T-cell (primary cell): ENCODE results near the gene RAB33A. TPM values are rescaled to one million over a fixed set of nuclear protein-coding genes. Genes with fewer than 3 reads are reported as not detected.
A peak's percentile ranks its signal among the peaks of the same experiment; 100 is the strongest.

ENCODE experiments used
- ATAC-seq, 4 experiments: fragments of 200-7000 bp in 3 of 4; fragments of 150-1000 bp in 1 of 4; cut with Tn5 transposase; replicated peaks in 1 of 4; 1 replicate in 3 of 4; 2 replicates in 1 of 4; pipeline ENCODE4 v1.10.0; 2021; ENCODE audit warnings: moderate library complexity in 3 of 4, mild to moderate bottlenecking in 2 of 4, moderate number of reproducible peaks in 1 of 4
- CTCF ChIA-PET, 2 donors: fragments of 300-600 bp; sonication (Branson Sonifier 250); formaldehyde crosslinking; loops; one replicate each; lab custom pipeline; 2022; ENCODE audit warnings: antibody characterized with exemption in 2 of 2; lab: Charles Lee
- POLR2A ChIA-PET, 2 donors: fragments of 300-600 bp; sonication (Branson Sonifier 250); formaldehyde crosslinking; loops; one replicate each; lab custom pipeline; 2022; ENCODE audit warnings: antibody characterized with exemption in 2 of 2; lab: Charles Lee
- DNase-seq, 35 experiments: peaks; one replicate each; pipeline versions ENCODE4 v3.0.0 to v3.0.0-alpha.2; 2013 to 2023
- H3K27ac ChIP-seq: one replicate; pipeline ENCODE4 v1.5.1; 2013; ENCODE audit warnings: low read length
- H3K27me3 ChIP-seq, 2 experiments: replicated peaks in 1 of 2; 1 replicate in 1 of 2; 2 replicates in 1 of 2; pipeline versions ENCODE4 v1.6.1 to v1.7.0; 2013; ENCODE audit warnings: low read length in 1 of 2, mixed read lengths in 1 of 2; ENCODE audit not compliant: control insufficient read depth in 2 of 2, insufficient read depth in 2 of 2; ENCODE audit errors: extremely low read depth in 1 of 2
- H3K36me3 ChIP-seq, 2 donors: 1 replicate in 1 of 2; 2 replicates in 1 of 2; pipeline versions ENCODE4 v1.6.1 to v1.7.0; 2013; ENCODE audit warnings: low read length in 1 of 2; ENCODE audit not compliant: control insufficient read depth in 2 of 2, insufficient read depth in 1 of 2; ENCODE audit errors: extremely low read depth in 1 of 2
- H3K4me1 ChIP-seq, 2 experiments: 1 replicate in 1 of 2; 2 replicates in 1 of 2; pipeline versions ENCODE4 v1.6.1 to v1.7.0; 2013; ENCODE audit warnings: low read length in 2 of 2, mixed read lengths in 1 of 2; ENCODE audit not compliant: insufficient read depth in 2 of 2, control insufficient read depth in 1 of 2; ENCODE audit errors: extremely low read depth in 1 of 2
- H3K4me3 ChIP-seq, 2 donors: 1 replicate in 1 of 2; 2 replicates in 1 of 2; pipeline versions ENCODE4 v1.5.1 to v1.7.0; 2013; ENCODE audit warnings: mild to moderate bottlenecking in 2 of 2, low read length in 1 of 2, moderate library complexity in 1 of 2; ENCODE audit not compliant: control insufficient read depth in 1 of 2; ENCODE audit errors: extremely low read depth in 1 of 2
- H3K9me3 ChIP-seq: 2 replicates; pipeline ENCODE4 v1.7.0; 2013
- H3K27ac Mint-ChIP-seq, 2 donors: one replicate each; pipeline ENCODE4 v1.8.0; 2020 to 2021; ENCODE audit warnings: mild to moderate bottlenecking in 2 of 2, mixed read lengths in 2 of 2
- H3K27me3 Mint-ChIP-seq, 2 donors: one replicate each; pipeline ENCODE4 v1.8.0; 2021 to 2022; ENCODE audit warnings: mixed read lengths in 2 of 2
- H3K36me3 Mint-ChIP-seq: one replicate; pipeline ENCODE4 v1.8.0; 2021; ENCODE audit warnings: mixed read lengths
- H3K4me1 Mint-ChIP-seq, 3 donors: one replicate each; pipeline ENCODE4 v1.8.0; 2020 to 2022; ENCODE audit warnings: mixed read lengths in 3 of 3, mild to moderate bottlenecking in 1 of 3
- H3K4me3 Mint-ChIP-seq, 3 donors: one replicate each; pipeline ENCODE4 v1.8.0; 2020 to 2022; ENCODE audit warnings: mild to moderate bottlenecking in 3 of 3, mixed read lengths in 3 of 3, moderate library complexity in 3 of 3
- H3K9me3 Mint-ChIP-seq, 3 donors: one replicate each; pipeline ENCODE4 v1.8.0; 2020 to 2022; ENCODE audit warnings: mixed read lengths in 3 of 3
- WGBS: methylation state at CpG from one replicate; pipeline ENCODE4 v1.1.5; 2013; ENCODE audit warnings: missing lambda C conversion rate; ENCODE audit not compliant: insufficient coverage; 5-methylcytosine and 5-hydroxymethylcytosine counted together
- total RNA-seq, 35 experiments: library from RNA in 6 of 35; stranded (reverse) in 6 of 35; fragments of 120-200 nt in 1 of 35; gene quantifications; one replicate each; pipeline versions ENCODE4 v1.2.1 to v1.2.4 and lab custom pipeline; 2013 to 2026

Gene RAB33A
- total RNA-seq, 5 donors from 2014 or later (not counting 1 experiment from before 2014, with no cell fraction given) = 4.4 to 16.6 (median 13.9) TPM

GRCh38 chrX:130174937-130175336 is 3.2 kb downstream of the RAB33A start:
- no peaks in the 10 kb centered on the region for H3K9me3 ChIP-seq
- DNase-seq (no peak), ATAC-seq (no peak)
- H3K4me3 ChIP-seq = no peak overlapping the region
- no peaks in the 10 kb centered on the region for H3K27me3 ChIP-seq
- H3K4me1 ChIP-seq = peaks cover 2 to 51% of the 10 kb centered on the region in 2 experiments
- Mint-ChIP-seq H3K27me3 (peaks cover 0 to 4% of the 10 kb centered on the region in 2 donors), H3K27ac (peak overlapping the region; percentile 39 to 88), H3K4me1 (peaks cover 54 to 64% (median 58%) of the 10 kb centered on the region in 3 donors), H3K9me3 (no peaks in the 10 kb centered on the region), H3K36me3 (peaks cover 16% of the 10 kb centered on the region), H3K4me3 (peak overlapping the region in 1 of 3 donors; percentile 89)
- ChIA-PET CTCF (interaction anchor here (0.6 to 1.4 kb wide), 3 partner anchors 11 to 95 kb away, joined by 3 read pairs; no protein-coding TSS in a partner anchor), POLR2A (interaction anchor here in 1 of 2 donors (0.6 kb wide), 1 partner anchor 16 kb away, joined by 3 read pairs; no protein-coding TSS in a partner anchor)
- peaks cover 0 to 9% of the 10 kb centered on the region in 2 donors for H3K36me3 ChIP-seq
- H3K27ac ChIP-seq = no peak overlapping the region
- no CpG with 5 or more reads among the region's 2 CpGs for WGBS

GRCh38 chrX:130176354-130176776 is 4.6 kb downstream of the RAB33A start:
- ChIA-PET POLR2A (interaction anchor here (0.5 to 0.6 kb wide), 2 partner anchors 18 to 90 kb away, joined by 3 to 8 read pairs; no protein-coding TSS in a partner anchor), CTCF (interaction anchor here (1.3 to 1.4 kb wide), 2 partner anchors 95 to 97 kb away, joined by 3 read pairs; no protein-coding TSS in a partner anchor)
- no peak overlapping the region for H3K27ac ChIP-seq
- Mint-ChIP-seq H3K27ac (peak overlapping the region; percentile 64), H3K4me1 (peaks cover 46 to 59% (median 56%) of the 10 kb centered on the region in 3 donors), H3K36me3 (peaks cover 17% of the 10 kb centered on the region), H3K27me3 (peaks cover 0 to 4% of the 10 kb centered on the region in 2 donors), H3K9me3 (no peaks in the 10 kb centered on the region), H3K4me3 (peak overlapping the region in 2 of 3 donors; percentile 2 to 45)
- DNase-seq (no peak), ATAC-seq (no peak)
- peaks cover 0 to 9% of the 10 kb centered on the region in 2 donors for H3K36me3 ChIP-seq
- H3K4me3 ChIP-seq = no peak overlapping the region
- peaks cover 2 to 42% of the 10 kb centered on the region in 2 experiments for H3K4me1 ChIP-seq
- H3K9me3 ChIP-seq = no peaks in the 10 kb centered on the region
- no peaks in the 10 kb centered on the region for H3K27me3 ChIP-seq

- ChIA-PET POLR2A (no interaction called here), CTCF (interaction anchor here (0.6 to 1.4 kb wide), 2 partner anchors 96 to 107 kb away, joined by 3 to 4 read pairs; no protein-coding TSS in a partner anchor)
- DNase-seq = no peak
- Mint-ChIP-seq H3K4me1 (peaks cover 46 to 59% (median 56%) of the 10 kb centered on the region in 3 donors), H3K36me3 (peaks cover 17% of the 10 kb centered on the region), H3K27me3 (peaks cover 0 to 4% of the 10 kb centered on the region in 2 donors), H3K9me3 (no peaks in the 10 kb centered on the region), H3K27ac (peak overlapping the region in 1 of 2 donors; percentile 53), H3K4me3 (peak overlapping the region in 1 of 3 donors; percentile 11)
- Histone ChIP-seq H3K36me3 (peaks cover 0 to 9% of the 10 kb centered on the region in 2 donors), H3K27ac (no peak overlapping the region), H3K9me3 (no peaks in the 10 kb centered on the region), H3K4me3 (no peak overlapping the region), H3K27me3 (no peaks in the 10 kb centered on the region), H3K4me1 (peaks cover 2 to 41% of the 10 kb centered on the region in 2 experiments)
- no peak for ATAC-seq
- 80% methylated on average over 1 of the region's 4 CpGs for WGBS
Measured at GRCh38 chrX:130176942-130177341, 5.2 kb downstream of the RAB33A start.

GRCh38 chrX:130179170-130179569 is 7.4 kb downstream of the RAB33A start:
- POLR2A ChIA-PET = no interaction called here
- H3K4me1 Mint-ChIP-seq = peaks cover 46 to 51% (median 47%) of the 10 kb centered on the region in 3 donors
- no peak for DNase-seq

GRCh38 chrX:130179579-130180215 is 7.9 kb downstream of the RAB33A start:
- Mint-ChIP-seq H3K27ac (peak overlapping the region; percentile 17 to 63), H3K9me3 (no peaks in the 10 kb centered on the region), H3K36me3 (peaks cover 17% of the 10 kb centered on the region), H3K4me3 (peak overlapping the region in 1 of 3 donors; percentile 2), H3K27me3 (peaks cover 0 to 4% of the 10 kb centered on the region in 2 donors), H3K4me1 (peaks cover 43 to 49% (median 47%) of the 10 kb centered on the region in 3 donors)
- WGBS = 68% methylated on average over 3 of the region's 7 CpGs
- peaks cover 7 to 50% of the 10 kb centered on the region in 2 experiments for H3K4me1 ChIP-seq
- CTCF ChIA-PET = interaction anchor here in 1 of 2 donors (0.5 kb wide), 1 partner anchor 12 kb away, joined by 6 read pairs; no protein-coding TSS in a partner anchor
- H3K27ac ChIP-seq = no peak overlapping the region
- ATAC-seq = peak in 1 of 4 experiments; percentile 91
- no peaks in the 10 kb centered on the region for H3K9me3 ChIP-seq
- peak in 11 of 35 experiments; percentile 6 to 66 (median 25) for DNase-seq
- no peak overlapping the region for H3K4me3 ChIP-seq
- POLR2A ChIA-PET = no interaction called here
- H3K36me3 ChIP-seq = peaks cover 0 to 11% of the 10 kb centered on the region in 2 donors
- H3K27me3 ChIP-seq = no peaks in the 10 kb centered on the region

More at GRCh38 chrX:130179170-130179569, 7.4 kb downstream of the RAB33A start:
- peaks cover 0 to 4% of the 10 kb centered on the region in 2 donors for H3K27me3 Mint-ChIP-seq
- Histone ChIP-seq H3K27me3 (no peaks in the 10 kb centered on the region), H3K4me3 (no peak overlapping the region), H3K27ac (no peak overlapping the region), H3K4me1 (peaks cover 3 to 52% of the 10 kb centered on the region in 2 experiments), H3K36me3 (peaks cover 0 to 9% of the 10 kb centered on the region in 2 donors), H3K9me3 (no peaks in the 10 kb centered on the region)
- whole genome bisulfite sequencing = no CpG with 5 or more reads among the region's 5 CpGs
- peak overlapping the region; percentile 46 to 52 for H3K27ac Mint-ChIP-seq
- H3K4me3 Mint-ChIP-seq = peak overlapping the region in 1 of 3 donors; percentile 16
- CTCF ChIA-PET = interaction anchor here in 1 of 2 donors (0.6 kb wide), 1 partner anchor 87 kb away, joined by 3 read pairs; no protein-coding TSS in a partner anchor
- H3K36me3 Mint-ChIP-seq = peaks cover 17% of the 10 kb centered on the region
- H3K9me3 Mint-ChIP-seq = no peaks in the 10 kb centered on the region
- peak in 1 of 4 experiments; percentile 23 for ATAC-seq

GRCh38 chrX:130184168-130184567 is 12.4 kb downstream of the RAB33A start:
- no peaks in the 10 kb centered on the region for H3K27me3 ChIP-seq
- DNase-seq (no peak), ATAC-seq (no peak)
- H3K9me3 ChIP-seq = no peaks in the 10 kb centered on the region
- H3K27ac ChIP-seq = no peak overlapping the region
- Mint-ChIP-seq H3K27me3 (peaks cover 0 to 7% of the 10 kb centered on the region in 2 donors), H3K4me3 (peak overlapping the region in 1 of 3 donors; percentile 10), H3K36me3 (peaks cover 7% of the 10 kb centered on the region), H3K9me3 (no peaks in the 10 kb centered on the region), H3K4me1 (peaks cover 10 to 31% (median 28%) of the 10 kb centered on the region in 3 donors), H3K27ac (peak overlapping the region; percentile 66 to 80)
- ChIA-PET CTCF (no interaction called here), POLR2A (no interaction called here)
- H3K4me3 ChIP-seq = no peak overlapping the region
- 79% methylated on average over 10 of the region's 11 CpGs for WGBS
- peaks cover 5 to 21% of the 10 kb centered on the region in 2 experiments for H3K4me1 ChIP-seq
- H3K36me3 ChIP-seq = peaks cover 0 to 7% of the 10 kb centered on the region in 2 donors
